Kidney (tissue), 14 donors: ENCODE results near the gene MSX1. TPM values are rescaled to one million over a fixed set of nuclear protein-coding genes. Genes with fewer than 3 reads are reported as not detected.

ENCODE experiments used
- DNase-seq, 5 donors: peaks; one replicate each; pipeline ENCODE4 v3.0.0-alpha.2; 2013 to 2020
- FAIRE-seq: peaks from 2 replicates; lab custom pipeline; 2012; peaks lifted over from hg19 to GRCh38; lab: Jason Lieb, UNC
- H3K27ac ChIP-seq, 2 donors: one replicate each; pipeline ENCODE4 v1.7.0; 2013; ENCODE audit warnings: low read depth in 2 of 2, low read length in 2 of 2, inconsistent platforms in 1 of 2
- H3K27me3 ChIP-seq: one replicate; pipeline ENCODE4 v1.7.1; 2013; ENCODE audit warnings: low read length, inconsistent platforms; ENCODE audit not compliant: control insufficient read depth, insufficient read depth
- H3K36me3 ChIP-seq, 3 donors: one replicate each; pipeline versions ENCODE4 v1.7.0 to v1.7.1; 2013; ENCODE audit warnings: low read length in 3 of 3, control low read depth in 1 of 3, inconsistent platforms in 1 of 3; ENCODE audit not compliant: insufficient read depth in 3 of 3, control insufficient read depth in 2 of 3
- H3K4me1 ChIP-seq, 3 donors: one replicate each; pipeline versions ENCODE4 v1.7.0 to v1.7.1; 2013; ENCODE audit warnings: low read length in 3 of 3, inconsistent platforms in 1 of 3, low read depth in 1 of 3; ENCODE audit not compliant: control insufficient read depth in 2 of 3, insufficient read depth in 2 of 3
- H3K4me3 ChIP-seq, 3 donors: one replicate each; pipeline versions ENCODE4 v1.7.0 to v1.8.1; 2013; ENCODE audit warnings: low read length in 3 of 3, control low read depth in 1 of 3, inconsistent platforms in 1 of 3
- H3K9ac ChIP-seq, 3 donors: one replicate each; pipeline versions ENCODE4 v1.7.0 to v1.7.1; 2013; ENCODE audit warnings: low read length in 3 of 3, control low read depth in 1 of 3, inconsistent platforms in 1 of 3
- H3K9me3 ChIP-seq, 3 donors: one replicate each; pipeline versions ENCODE4 v1.7.0 to v1.7.1; 2013; ENCODE audit warnings: low read length in 3 of 3, control low read depth in 1 of 3, inconsistent platforms in 1 of 3; ENCODE audit not compliant: control insufficient read depth in 2 of 3, insufficient read depth in 1 of 3
- CTCF ChIP-seq: IDR thresholded peaks from 3 replicates; pipeline ENCODE4 v1.5.1; 2012; ENCODE audit warnings: mild to moderate bottlenecking, moderate library complexity, borderline replicate concordance; ENCODE audit not compliant: insufficient read depth; ENCODE audit errors: extremely low read depth
- intact Hi-C: fragments of 100-400 bp; cut with DNase I; formaldehyde crosslinking; loops from one replicate; pipeline ENCODE4 v1.11.1; 2022
- polyA plus RNA-seq: library from polyadenylated mRNA; stranded (reverse); fragments of 350-450 nt; fragmentation: Illumina TruSeq; extraction: RNeasy Lipid Tissue Mini Kit (QIAGEN cat#74804); gene quantifications from one replicate; pipeline ENCODE4 v1.2.3, GENCODE V29; 2014; ENCODE audit warnings: low read depth, low replicate concordance; ENCODE audit not compliant: insufficient read depth
- total RNA-seq: library from RNA; stranded (reverse); fragmentation: NEBNext Ultra II Directional; extraction: Animal tissue kit (Norgen Biotek cat#: 25700); gene quantifications from one replicate; pipeline ENCODE4 v1.2.1, GENCODE V29; 2021
- donor health status: control.
- donor health status: control.
- donor health status: control.
- donor health status: control.
- donor health status: control.
- donor health status: DM: yes; HTN: yes; CAD: no.
- donor health status: Normal renal cell carcinoma (clear cell type).

Gene MSX1
- total and polyA plus RNA-seq, 2 donors from 2014 or later, result 2.3 to 3.0 TPM

GRCh38 chr4:4845027-4845426 is 14.4 kb upstream of the MSX1 start:
- Histone ChIP-seq H3K9ac (no peak overlapping the region), H3K27me3 (peaks cover 5% of the 10 kb centered on the region), H3K4me3 (no peak overlapping the region), H3K4me1 (no peaks in the 10 kb centered on the region), H3K36me3 (no peaks in the 10 kb centered on the region), H3K9me3 (no peaks in the 10 kb centered on the region), H3K27ac (no peak overlapping the region)
- intact Hi-C loops, result no loop called here
- DNase-seq, result no peak
- TF ChIP-seq CTCF, result no peak
- no peak for FAIRE-seq

- FAIRE-seq, result no peak
- Histone ChIP-seq H3K9ac (no peak overlapping the region), H3K36me3 (no peaks in the 10 kb centered on the region), H3K27ac (no peak overlapping the region), H3K4me1 (no peaks in the 10 kb centered on the region), H3K27me3 (peaks cover 7% of the 10 kb centered on the region), H3K9me3 (no peaks in the 10 kb centered on the region), H3K4me3 (no peak overlapping the region)
- no peak for DNase-seq
- no peak for TF ChIP-seq CTCF
- intact Hi-C loops, result no loop called here
Measured at GRCh38 chr4:4847011-4847410, 12.5 kb upstream of the MSX1 start.

- H3K36me3 ChIP-seq, result no peaks in the 10 kb centered on the region
- no peak for FAIRE-seq
- H3K4me3 ChIP-seq, result no peak overlapping the region
- peaks cover 18% of the 10 kb centered on the region for H3K27me3 ChIP-seq
- H3K9me3 ChIP-seq, result no peaks in the 10 kb centered on the region
- H3K27ac ChIP-seq, result no peak overlapping the region
- H3K4me1 ChIP-seq, result peaks cover 0 to 10% (median 0%) of the 10 kb centered on the region in 3 donors
- H3K9ac ChIP-seq, result no peak overlapping the region
- intact Hi-C loops, result no loop called here
- no peak for DNase-seq
- no peak for TF ChIP-seq CTCF
Measured at GRCh38 chr4:4848540-4848939, 10.9 kb upstream of the MSX1 start.

- FAIRE-seq, result no peak
- peaks cover 24% of the 10 kb centered on the region for H3K27me3 ChIP-seq
- no peak overlapping the region for H3K4me3 ChIP-seq
- H3K36me3 ChIP-seq, result no peaks in the 10 kb centered on the region
- intact Hi-C loops, result no loop called here
- H3K9ac ChIP-seq, result no peak overlapping the region
- no peaks in the 10 kb centered on the region for H3K9me3 ChIP-seq
- no peak overlapping the region for H3K27ac ChIP-seq
- no peak for DNase-seq
- H3K4me1 ChIP-seq, result peaks cover 0 to 12% (median 0%) of the 10 kb centered on the region in 3 donors
- no peak for TF ChIP-seq CTCF
Measured at GRCh38 chr4:4849106-4849505, 10.4 kb upstream of the MSX1 start.
